CD4-positive, alpha-beta memory T cell (primary cell): ENCODE measurements around the gene ZNF280B. TPM values are rescaled to one million over a fixed set of nuclear protein-coding genes. Genes with fewer than 3 reads are reported as not detected.

Experiments
- CTCF ChIA-PET: fragments of 350-600 bp; sonication (Branson Sonifier 250); formaldehyde crosslinking; loops from one replicate; lab custom pipeline; 2021; ENCODE audit warnings: inconsistent platforms; ENCODE audit not compliant: partially characterized antibody; lab: Charles Lee
- POLR2A ChIA-PET: fragments of 350-600 bp; sonication (Branson Sonifier 250); formaldehyde crosslinking; loops from one replicate; lab custom pipeline; 2021; ENCODE audit not compliant: partially characterized antibody; lab: Charles Lee
- DNase-seq, 5 donors: peaks; one replicate each; pipeline versions ENCODE4 v3.0.0 to v3.0.0-alpha.2; 2020 to 2022; ENCODE audit warnings: mixed read lengths in 1 of 5
- H3K27ac ChIP-seq: one replicate; pipeline ENCODE4 v1.7.0; 2013; ENCODE audit warnings: low read depth, low read length
- H3K27me3 ChIP-seq: 2 replicates; pipeline ENCODE4 v1.7.0; 2013; ENCODE audit warnings: mild to moderate bottlenecking, low read length, moderate library complexity; ENCODE audit not compliant: insufficient read depth
- H3K36me3 ChIP-seq: 2 replicates; pipeline ENCODE4 v1.7.0; 2013; ENCODE audit warnings: mild to moderate bottlenecking, low read length, moderate library complexity; ENCODE audit not compliant: insufficient read depth
- H3K4me1 ChIP-seq: 2 replicates; pipeline ENCODE4 v1.7.0; 2013; ENCODE audit warnings: mild to moderate bottlenecking, low read length, moderate library complexity; ENCODE audit not compliant: insufficient read depth
- H3K4me3 ChIP-seq, 2 donors: one replicate each; pipeline ENCODE4 v1.7.0; 2013; ENCODE audit warnings: low read length in 2 of 2, mild to moderate bottlenecking in 1 of 2
- H3K9me3 ChIP-seq, 2 donors: one replicate each; pipeline ENCODE4 v1.7.0; 2013; ENCODE audit warnings: low read length in 2 of 2, control low read depth in 1 of 2; ENCODE audit not compliant: control insufficient read depth in 1 of 2
- H3K27ac Mint-ChIP-seq, 7 donors: one replicate each; pipeline ENCODE4 v1.8.0; 2020 to 2021; ENCODE audit warnings: mixed read lengths in 7 of 7, mild to moderate bottlenecking in 6 of 7, inconsistent platforms in 3 of 7, moderate library complexity in 3 of 7
- H3K27me3 Mint-ChIP-seq, 2 donors: one replicate each; pipeline ENCODE4 v1.8.0; 2020 to 2021; ENCODE audit warnings: mixed read lengths in 2 of 2
- H3K36me3 Mint-ChIP-seq, 2 donors: one replicate each; pipeline ENCODE4 v1.8.0; 2020 to 2021; ENCODE audit warnings: mixed read lengths in 2 of 2, inconsistent platforms in 1 of 2, mild to moderate bottlenecking in 1 of 2
- H3K4me1 Mint-ChIP-seq, 4 donors: one replicate each; pipeline ENCODE4 v1.8.0; 2020 to 2021; ENCODE audit warnings: mixed read lengths in 4 of 4, mild to moderate bottlenecking in 1 of 4
- H3K4me3 Mint-ChIP-seq, 8 donors: one replicate each; pipeline ENCODE4 v1.8.0; 2020 to 2021; ENCODE audit warnings: mixed read lengths in 8 of 8, mild to moderate bottlenecking in 7 of 8, moderate library complexity in 6 of 8, inconsistent platforms in 3 of 8
- H3K9me3 Mint-ChIP-seq, 8 donors: one replicate each; pipeline ENCODE4 v1.8.0; 2020 to 2021; ENCODE audit warnings: mixed read lengths in 8 of 8, mild to moderate bottlenecking in 5 of 8, inconsistent platforms in 3 of 8, moderate library complexity in 1 of 8
- intact Hi-C: fragments of 100-400 bp; cut with micrococcal nuclease; formaldehyde crosslinking; loops from one replicate; pipeline ENCODE4 v1.15.1; 2023
- polyA plus RNA-seq, 2 donors: library from polyadenylated mRNA; unstranded; fragments of 300-500 nt; fragmentation: Illumina TruSeq; gene quantifications; one replicate each; pipeline ENCODE4 v1.2.3, GENCODE V29; 2021
- total RNA-seq, 2 experiments: library from RNA; stranded (reverse); gene quantifications; one replicate each; pipeline ENCODE4 v1.2.3, GENCODE V29; 2021

The ZNF280B gene
- total and polyA plus RNA-seq, 4 experiments from 2014 or later = 1.1 to 2.7 (median 2.1) TPM

GRCh38 chr22:22553141-22553540, 44.6 kb upstream of the ZNF280B start:
- Mint-ChIP-seq H3K36me3 (no peaks in the 10 kb centered on the region), H3K4me1 (no peaks in the 10 kb centered on the region), H3K9me3 (no peaks in the 10 kb centered on the region), H3K27me3 (no peaks in the 10 kb centered on the region), H3K4me3 (no peak overlapping the region), H3K27ac (peak overlapping the region in 1 of 7 donors; percentile 64)
- Histone ChIP-seq H3K27me3 (no peaks in the 10 kb centered on the region), H3K27ac (no peak overlapping the region), H3K4me1 (peaks cover 3% of the 10 kb centered on the region), H3K36me3 (peaks cover 10% of the 10 kb centered on the region), H3K4me3 (no peak overlapping the region), H3K9me3 (no peaks in the 10 kb centered on the region)
- DNase-seq = no peak
- CTCF ChIA-PET = no interaction called here
- POLR2A ChIA-PET = no interaction called here
- intact Hi-C loops = no loop called here

- H3K36me3 ChIP-seq = peaks cover 10% of the 10 kb centered on the region
- intact Hi-C loops = no loop called here
- Mint-ChIP-seq H3K4me3 (no peak overlapping the region), H3K27ac (no peak overlapping the region), H3K9me3 (no peaks in the 10 kb centered on the region), H3K4me1 (no peaks in the 10 kb centered on the region), H3K27me3 (no peaks in the 10 kb centered on the region), H3K36me3 (no peaks in the 10 kb centered on the region)
- no peak overlapping the region for H3K4me3 ChIP-seq
- no peaks in the 10 kb centered on the region for H3K9me3 ChIP-seq
- ChIA-PET CTCF (no interaction called here), POLR2A (no interaction called here)
- H3K27ac ChIP-seq = no peak overlapping the region
- peaks cover 3% of the 10 kb centered on the region for H3K4me1 ChIP-seq
- H3K27me3 ChIP-seq = no peaks in the 10 kb centered on the region
- no peak for DNase-seq
Observed at GRCh38 chr22:22552630-22553029, 44.1 kb upstream of the ZNF280B start.

GRCh38 chr22:22550789-22551434, 42.4 kb upstream of the ZNF280B start:
- no peak for DNase-seq
- CTCF ChIA-PET = no interaction called here
- H3K9me3 ChIP-seq = no peaks in the 10 kb centered on the region
- Mint-ChIP-seq H3K27ac (no peak overlapping the region), H3K4me1 (no peaks in the 10 kb centered on the region), H3K4me3 (no peak overlapping the region), H3K36me3 (no peaks in the 10 kb centered on the region), H3K27me3 (no peaks in the 10 kb centered on the region), H3K9me3 (no peaks in the 10 kb centered on the region)
- H3K4me3 ChIP-seq = no peak overlapping the region
- H3K4me1 ChIP-seq = no peaks in the 10 kb centered on the region
- intact Hi-C loops = no loop called here
- H3K27me3 ChIP-seq = no peaks in the 10 kb centered on the region
- POLR2A ChIA-PET = no interaction called here
- no peak overlapping the region for H3K27ac ChIP-seq
- peaks cover 10% of the 10 kb centered on the region for H3K36me3 ChIP-seq

GRCh38 chr22:22548910-22549309, 40.4 kb upstream of the ZNF280B start:
- intact Hi-C loops = no loop called here
- H3K9me3 Mint-ChIP-seq = no peaks in the 10 kb centered on the region
- H3K4me3 ChIP-seq = no peak overlapping the region
- H3K27ac Mint-ChIP-seq = no peak overlapping the region
- H3K27me3 ChIP-seq = no peaks in the 10 kb centered on the region
- CTCF ChIA-PET = no interaction called here
- no peak for DNase-seq
- no peaks in the 10 kb centered on the region for H3K4me1 Mint-ChIP-seq
- H3K4me3 Mint-ChIP-seq = no peak overlapping the region
- peaks cover 10% of the 10 kb centered on the region for H3K36me3 ChIP-seq
- no peak overlapping the region for H3K27ac ChIP-seq
- POLR2A ChIA-PET = no interaction called here
- no peaks in the 10 kb centered on the region for H3K4me1 ChIP-seq
- H3K27me3 Mint-ChIP-seq = peaks cover 0 to 4% of the 10 kb centered on the region in 2 donors
- no peaks in the 10 kb centered on the region for H3K36me3 Mint-ChIP-seq
- no peaks in the 10 kb centered on the region for H3K9me3 ChIP-seq

GRCh38 chr22:22548317-22548716, 39.8 kb upstream of the ZNF280B start:
- H3K4me1 Mint-ChIP-seq = no peaks in the 10 kb centered on the region
- Histone ChIP-seq H3K4me3 (no peak overlapping the region), H3K27ac (no peak overlapping the region), H3K4me1 (no peaks in the 10 kb centered on the region), H3K27me3 (no peaks in the 10 kb centered on the region), H3K36me3 (peaks cover 10% of the 10 kb centered on the region), H3K9me3 (no peaks in the 10 kb centered on the region)
- no peaks in the 10 kb centered on the region for H3K36me3 Mint-ChIP-seq
- intact Hi-C loops = no loop called here
- H3K27me3 Mint-ChIP-seq = peaks cover 0 to 4% of the 10 kb centered on the region in 2 donors
- DNase-seq = no peak
- H3K27ac Mint-ChIP-seq = peak overlapping the region in 1 of 7 donors; percentile 25
- CTCF ChIA-PET = no interaction called here
- POLR2A ChIA-PET = no interaction called here
- H3K4me3 Mint-ChIP-seq = no peak overlapping the region
- no peaks in the 10 kb centered on the region for H3K9me3 Mint-ChIP-seq

GRCh38 chr22:22547692-22548300, 39.3 kb upstream of the ZNF280B start:
- H3K27me3 Mint-ChIP-seq = peaks cover 1 to 4% of the 10 kb centered on the region in 2 donors
- intact Hi-C loops = no loop called here
- Histone ChIP-seq H3K9me3 (no peaks in the 10 kb centered on the region), H3K4me1 (no peaks in the 10 kb centered on the region), H3K27me3 (no peaks in the 10 kb centered on the region), H3K4me3 (no peak overlapping the region), H3K36me3 (peaks cover 10% of the 10 kb centered on the region), H3K27ac (no peak overlapping the region)
- H3K9me3 Mint-ChIP-seq = no peaks in the 10 kb centered on the region
- no peaks in the 10 kb centered on the region for H3K4me1 Mint-ChIP-seq
- ChIA-PET POLR2A (no interaction called here), CTCF (no interaction called here)
- DNase-seq = no peak
- H3K27ac Mint-ChIP-seq = no peak overlapping the region
- H3K36me3 Mint-ChIP-seq = no peaks in the 10 kb centered on the region
- H3K4me3 Mint-ChIP-seq = no peak overlapping the region

GRCh38 chr22:22547226-22547625, 38.7 kb upstream of the ZNF280B start:
- no peaks in the 10 kb centered on the region for H3K9me3 ChIP-seq
- Mint-ChIP-seq H3K4me1 (no peaks in the 10 kb centered on the region), H3K4me3 (no peak overlapping the region), H3K27me3 (peaks cover 1 to 5% of the 10 kb centered on the region in 2 donors), H3K9me3 (no peaks in the 10 kb centered on the region), H3K27ac (no peak overlapping the region), H3K36me3 (no peaks in the 10 kb centered on the region)
- H3K4me1 ChIP-seq = no peaks in the 10 kb centered on the region
- CTCF ChIA-PET = no interaction called here
- intact Hi-C loops = no loop called here
- H3K27ac ChIP-seq = no peak overlapping the region
- POLR2A ChIA-PET = no interaction called here
- no peaks in the 10 kb centered on the region for H3K27me3 ChIP-seq
- no peak for DNase-seq
- H3K4me3 ChIP-seq = no peak overlapping the region
- H3K36me3 ChIP-seq = peaks cover 10% of the 10 kb centered on the region
